DOHH2 (cell line): ENCODE data around the gene ERC2.

Source experiments
- H3F3A ChIP-seq: fragments of 200-600 bp; sonication (generic), shearing (Covaris generic); 2 replicates; pipeline ENCODE4 v1.6.0; 2016; ENCODE audit warnings: antibody characterized with exemption, mild to moderate bottlenecking; ENCODE audit not compliant: control insufficient read depth, insufficient read depth
- H3K27ac ChIP-seq: fragments of 200-600 bp; sonication (generic); 2 replicates; pipeline ENCODE4 v1.5.1; 2014; ENCODE audit warnings: low read depth, mild to moderate bottlenecking, low read length, moderate library complexity
- H3K27me3 ChIP-seq: fragments of 200-600 bp; sonication (generic); 2 replicates; pipeline ENCODE4 v1.6.1; 2014; ENCODE audit warnings: mild to moderate bottlenecking, low read length, mixed read lengths; ENCODE audit not compliant: control insufficient read depth
- H3K36me3 ChIP-seq: fragments of 200-600 bp; sonication (generic); 2 replicates; pipeline ENCODE4 v1.6.1; 2014; ENCODE audit warnings: mild to moderate bottlenecking, low read length, moderate library complexity, mixed read lengths; ENCODE audit not compliant: control insufficient read depth
- H3K4me1 ChIP-seq: fragments of 200-600 bp; sonication (generic); 2 replicates; pipeline ENCODE4 v1.6.1; 2014; ENCODE audit warnings: mild to moderate bottlenecking, low read length, mixed read lengths; ENCODE audit not compliant: control insufficient read depth
- H3K4me2 ChIP-seq: fragments of 200-600 bp; sonication (generic); 2 replicates; pipeline ENCODE4 v1.6.0; 2014; ENCODE audit warnings: mild to moderate bottlenecking, low read length, moderate library complexity
- H3K4me3 ChIP-seq: fragments of 200-600 bp; sonication (generic); 2 replicates; pipeline ENCODE4 v1.5.1; 2014; ENCODE audit warnings: mild to moderate bottlenecking, low read length, mixed read lengths
- H3K79me2 ChIP-seq: fragments of 200-600 bp; sonication (generic); 2 replicates; pipeline ENCODE4 v1.6.1; 2014; ENCODE audit warnings: mild to moderate bottlenecking, low read length, mixed read lengths; ENCODE audit not compliant: control insufficient read depth
- H3K9me2 ChIP-seq: fragments of 200-600 bp; sonication (generic); replicated peaks from 2 replicates; pipeline ENCODE4 v1.6.1; 2014; ENCODE audit warnings: mild to moderate bottlenecking, low read length, mixed read lengths; ENCODE audit not compliant: control insufficient read depth
- H3K9me3 ChIP-seq: fragments of 200-600 bp; sonication (generic); 2 replicates; pipeline ENCODE4 v1.6.1; 2014; ENCODE audit warnings: antibody characterized with exemption, low read length, mixed read lengths; ENCODE audit not compliant: control insufficient read depth, insufficient read depth
- H4K20me1 ChIP-seq: fragments of 200-600 bp; sonication (generic); 2 replicates; pipeline ENCODE4 v1.6.0; 2014; ENCODE audit warnings: low read depth, mild to moderate bottlenecking, antibody characterized with exemption, low read length, moderate library complexity; ENCODE audit not compliant: control insufficient read depth, insufficient read depth
- CTCF ChIP-seq: fragments of 200-600 bp; sonication (generic); IDR thresholded peaks from one replicate; pipeline ENCODE4 v1.5.1; 2014; ENCODE audit warnings: antibody characterized with exemption, mild to moderate bottlenecking, low read depth, low read length; ENCODE audit not compliant: poor library complexity, severe bottlenecking
- EZH2phosphoT487 ChIP-seq: fragments of 200-600 bp; sonication (generic); IDR thresholded peaks from 2 replicates; pipeline ENCODE4 v1.6.1; 2017; ENCODE audit warnings: borderline replicate concordance, mild to moderate bottlenecking, antibody characterized with exemption, low read length, moderate library complexity, mixed read lengths

The ERC2 gene

GRCh38 chr3:55607844-55608243 is 860.4 kb downstream of the ERC2 start:
- Histone ChIP-seq H3K9me2 (no peaks in the 10 kb centered on the region), H3K36me3 (no peaks in the 10 kb centered on the region), H3K79me2 (no peaks in the 10 kb centered on the region), H3K4me3 (no peak overlapping the region), H3K4me2 (no peak overlapping the region), H3K27me3 (no peaks in the 10 kb centered on the region), H3K27ac (no peak overlapping the region), H4K20me1 (no peaks in the 10 kb centered on the region), H3K4me1 (no peaks in the 10 kb centered on the region), H3F3A (no peaks in the 10 kb centered on the region), H3K9me3 (no peaks in the 10 kb centered on the region)
- no peak for TF ChIP-seq EZH2phosphoT487

GRCh38 chr3:55607175-55607574 is 861.1 kb downstream of the ERC2 start:
- H3K79me2 ChIP-seq: no peaks in the 10 kb centered on the region
- H3K9me2 ChIP-seq: no peaks in the 10 kb centered on the region
- H3K4me2 ChIP-seq: no peak overlapping the region
- no peaks in the 10 kb centered on the region for H3K36me3 ChIP-seq
- TF ChIP-seq CTCF (no peak), EZH2phosphoT487 (no peak)
- no peaks in the 10 kb centered on the region for H3K4me1 ChIP-seq
- no peaks in the 10 kb centered on the region for H4K20me1 ChIP-seq
- H3K9me3 ChIP-seq: no peaks in the 10 kb centered on the region
- no peaks in the 10 kb centered on the region for H3K27me3 ChIP-seq
- no peak overlapping the region for H3K4me3 ChIP-seq
- no peaks in the 10 kb centered on the region for H3F3A ChIP-seq
- H3K27ac ChIP-seq: no peak overlapping the region

GRCh38 chr3:55605443-55606236 is 862.6 kb downstream of the ERC2 start:
- H4K20me1 ChIP-seq: no peaks in the 10 kb centered on the region
- H3K4me2 ChIP-seq: no peak overlapping the region
- H3K9me3 ChIP-seq: no peaks in the 10 kb centered on the region
- H3K4me1 ChIP-seq: no peaks in the 10 kb centered on the region
- no peaks in the 10 kb centered on the region for H3K79me2 ChIP-seq
- no peaks in the 10 kb centered on the region for H3K27me3 ChIP-seq
- no peak overlapping the region for H3K27ac ChIP-seq
- no peaks in the 10 kb centered on the region for H3K9me2 ChIP-seq
- H3F3A ChIP-seq: no peaks in the 10 kb centered on the region
- TF ChIP-seq CTCF: no peak
- TF ChIP-seq EZH2phosphoT487: no peak
- no peak overlapping the region for H3K4me3 ChIP-seq
- H3K36me3 ChIP-seq: no peaks in the 10 kb centered on the region

- H3K27ac ChIP-seq: no peak overlapping the region
- no peaks in the 10 kb centered on the region for H3K36me3 ChIP-seq
- H3K4me1 ChIP-seq: no peaks in the 10 kb centered on the region
- TF ChIP-seq CTCF (no peak), EZH2phosphoT487 (no peak)
- H3K79me2 ChIP-seq: no peaks in the 10 kb centered on the region
- H3K27me3 ChIP-seq: no peaks in the 10 kb centered on the region
- H3K9me2 ChIP-seq: no peaks in the 10 kb centered on the region
- no peak overlapping the region for H3K4me2 ChIP-seq
- H3F3A ChIP-seq: no peaks in the 10 kb centered on the region
- no peaks in the 10 kb centered on the region for H4K20me1 ChIP-seq
- H3K4me3 ChIP-seq: no peak overlapping the region
- H3K9me3 ChIP-seq: no peaks in the 10 kb centered on the region
Measured at GRCh38 chr3:55604846-55605245, 863.4 kb downstream of the ERC2 start.
